OCI-LY1 (cell line): Measurements from ENCODE around the gene ARHGAP35.
"Not testable (repeated sequence)": the region's sequence is repeated elsewhere in the genome, so short reads cannot be mapped to it uniquely, and the experiment has no call there.

Experiments
- H2AFZ ChIP-seq: fragments of 200-600 bp; sonication (generic), shearing (Covaris generic); 2 replicates; pipeline ENCODE4 v1.6.0; 2014; ENCODE audit warnings: antibody characterized with exemption, mild to moderate bottlenecking, low read length
- H3F3A ChIP-seq: fragments of 200-600 bp; sonication (generic), shearing (Covaris generic); 2 replicates; pipeline ENCODE4 v1.6.0; 2014; ENCODE audit warnings: mild to moderate bottlenecking, antibody characterized with exemption, low read length, moderate library complexity; ENCODE audit not compliant: insufficient read depth
- H3K27ac ChIP-seq: fragments of 200-600 bp; sonication (generic); 2 replicates; pipeline ENCODE4 v1.5.1; 2014; ENCODE audit warnings: low read length, mixed run types, mild to moderate bottlenecking, low read depth; ENCODE audit not compliant: poor library complexity, severe bottlenecking
- H3K27me3 ChIP-seq: fragments of 200-600 bp; sonication (generic); 2 replicates; pipeline ENCODE4 v1.6.0; 2014; ENCODE audit warnings: antibody characterized with exemption, mild to moderate bottlenecking, low read length, moderate library complexity; ENCODE audit not compliant: insufficient read depth
- H3K36me3 ChIP-seq: fragments of 200-600 bp; sonication (generic); 2 replicates; pipeline ENCODE4 v1.6.1; 2014; ENCODE audit warnings: mild to moderate bottlenecking, antibody characterized with exemption, low read length, moderate library complexity, mixed read lengths; ENCODE audit not compliant: insufficient read depth
- H3K4me1 ChIP-seq: fragments of 200-600 bp; sonication (generic); 2 replicates; pipeline ENCODE4 v1.5.1; 2014; ENCODE audit warnings: mild to moderate bottlenecking, low read length, moderate library complexity; ENCODE audit not compliant: insufficient read depth, severe bottlenecking
- H3K4me2 ChIP-seq: fragments of 200-600 bp; sonication (generic), shearing (Covaris generic); 2 replicates; pipeline ENCODE4 v1.6.1; 2014; ENCODE audit warnings: low read length
- H3K4me3 ChIP-seq: fragments of 200-600 bp; sonication (generic); 2 replicates; pipeline ENCODE4 v1.5.1; 2014; ENCODE audit warnings: low read length, low read depth, mild to moderate bottlenecking, mixed read lengths; ENCODE audit not compliant: poor library complexity, severe bottlenecking
- H3K79me2 ChIP-seq: fragments of 200-600 bp; shearing (Covaris generic); 2 replicates; pipeline ENCODE4 v1.6.1; 2016; ENCODE audit warnings: mixed run types, low read length, mixed read lengths; ENCODE audit not compliant: insufficient read depth
- H3K9ac ChIP-seq: fragments of 200-600 bp; sonication (generic), shearing (Covaris generic); 2 replicates; pipeline ENCODE4 v1.6.1; 2014; ENCODE audit warnings: mild to moderate bottlenecking, low read length, mixed read lengths
- H3K9me2 ChIP-seq: fragments of 200-600 bp; sonication (generic), shearing (Covaris generic); 2 replicates; pipeline ENCODE4 v1.6.1; 2014; ENCODE audit warnings: low read depth, mild to moderate bottlenecking, low read length, mixed read lengths
- H3K9me3 ChIP-seq: fragments of 200-600 bp; shearing (Covaris generic); 2 replicates; pipeline ENCODE4 v1.6.1; 2014; ENCODE audit warnings: low read length, mixed read lengths
- H4K20me1 ChIP-seq: fragments of 200-600 bp; sonication (generic), shearing (Covaris generic); 2 replicates; pipeline ENCODE4 v1.6.0; 2016; ENCODE audit warnings: mild to moderate bottlenecking, low read length; ENCODE audit not compliant: insufficient read depth
- CTCF ChIP-seq: fragments of 200-600 bp; sonication (generic), shearing (Covaris generic); IDR thresholded peaks from 2 replicates; pipeline ENCODE4 v1.5.1; 2017; ENCODE audit warnings: mild to moderate bottlenecking, antibody characterized with exemption, low read length, moderate library complexity, mixed read lengths
- EZH2 ChIP-seq: fragments of 200-600 bp; sonication (generic), shearing (Covaris generic); IDR thresholded peaks from 2 replicates; pipeline ENCODE4 v1.8.0; 2017; ENCODE audit warnings: borderline replicate concordance, mixed run types, mild to moderate bottlenecking, antibody characterized with exemption, low read length, moderate library complexity, mixed read lengths

Gene ARHGAP35

DNA sequence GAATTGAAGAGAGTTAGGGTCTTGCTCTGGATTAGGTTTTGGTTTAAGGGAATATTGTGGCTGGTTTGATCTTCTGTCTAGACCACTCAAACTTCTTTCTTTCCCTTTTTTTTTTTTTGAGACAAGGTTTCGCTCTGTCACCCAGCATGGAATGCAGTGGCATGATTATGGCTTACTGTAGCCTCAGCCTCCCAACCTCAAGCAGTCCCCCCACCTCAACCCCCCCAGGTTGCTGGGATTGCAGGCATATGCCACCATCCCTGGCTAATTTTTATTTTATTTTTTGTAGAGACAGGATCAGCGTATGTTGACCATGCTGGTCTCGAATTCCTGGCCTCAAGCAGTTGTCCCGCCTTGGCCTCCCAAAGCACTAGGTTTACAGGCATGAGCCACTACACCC, 21.2 kb downstream of the ARHGAP35 start:
- Histone ChIP-seq H3K4me1 (peaks cover 4% of the 10 kb centered on the region), H3K4me2 (no peak overlapping the region), H3K79me2 (peaks cover 61% of the 10 kb centered on the region)

DNA sequence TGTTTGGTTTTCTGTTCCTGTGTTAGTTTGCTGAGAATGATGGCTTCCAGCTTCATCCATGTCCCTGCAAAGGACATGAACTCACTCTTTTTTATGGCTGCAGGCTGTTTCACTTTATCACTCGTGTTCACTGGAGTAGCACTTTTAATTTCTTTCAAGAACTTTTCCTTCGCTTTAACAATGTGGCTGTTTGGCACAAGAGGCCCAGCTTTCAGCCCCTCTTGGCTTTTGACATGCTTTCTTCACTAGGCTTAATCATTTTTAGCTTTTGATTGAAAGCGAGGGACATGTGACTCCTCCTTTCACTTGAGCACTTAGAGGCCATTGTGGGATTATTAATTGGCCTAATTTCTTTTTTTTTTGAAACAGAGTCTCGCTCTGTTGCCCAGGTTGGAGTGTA, 22.0 kb downstream of the ARHGAP35 start:
- H3K9ac ChIP-seq, H3F3A ChIP-seq, H3K9me3 ChIP-seq, H3K4me3 ChIP-seq, H3K4me2 ChIP-seq, H3K27ac ChIP-seq, H3K36me3 ChIP-seq, H4K20me1 ChIP-seq, H3K9me2 ChIP-seq, H3K27me3 ChIP-seq, H2AFZ ChIP-seq, H3K4me1 ChIP-seq: not testable (repeated sequence)
- peaks cover 67% of the 10 kb centered on the region for H3K79me2 ChIP-seq

More for the DNA sequence above, 21.2 kb downstream of the ARHGAP35 start:
- Histone ChIP-seq H3K9me3 (no peaks in the 10 kb centered on the region), H4K20me1 (no peaks in the 10 kb centered on the region), H3K36me3 (peaks cover 4% of the 10 kb centered on the region; the same call in 1 of the 2 replicates), H3F3A (no peaks in the 10 kb centered on the region), H3K9me2 (no peaks in the 10 kb centered on the region), H3K9ac (no peak overlapping the region), H3K4me3 (no peak overlapping the region), H2AFZ (no peak overlapping the region), H3K27ac (no peak overlapping the region), H3K27me3 (no peaks in the 10 kb centered on the region)
- TF ChIP-seq EZH2 (no peak), CTCF (no peak)

DNA sequence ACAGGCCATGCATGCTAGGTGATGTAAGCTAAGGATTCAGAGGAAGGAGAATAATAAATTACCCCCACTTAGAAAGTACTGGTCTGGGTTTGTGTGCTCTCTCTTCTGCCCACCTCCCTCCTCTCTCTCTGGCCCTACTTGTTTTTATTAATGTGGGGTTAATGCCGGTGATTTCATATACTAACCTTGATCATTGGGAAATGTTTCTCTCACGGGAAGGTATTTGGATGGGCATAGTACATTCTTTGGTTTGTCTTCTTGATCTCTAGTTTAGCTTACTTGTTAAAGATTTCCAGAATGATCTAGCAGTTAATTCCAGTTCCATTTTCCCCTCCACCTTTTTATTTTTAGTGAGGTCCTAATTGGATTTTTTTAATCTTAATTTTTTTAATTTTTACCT, 24.6 kb downstream of the ARHGAP35 start:
- no peaks in the 10 kb centered on the region for H3K9me3 ChIP-seq
- no peaks in the 10 kb centered on the region for H3K27me3 ChIP-seq
- no peak overlapping the region for H3K4me2 ChIP-seq
- H3K36me3 ChIP-seq, result peaks cover 8% of the 10 kb centered on the region; the same call in 1 of the 2 replicates
- peaks cover 20% of the 10 kb centered on the region for H3K4me1 ChIP-seq
- 0 out of 2 replicates have a peak, but pooled peaks cover 2% of the 10 kb centered on the region for H3F3A ChIP-seq
- peaks cover 64% of the 10 kb centered on the region for H3K79me2 ChIP-seq
- H3K9ac ChIP-seq, result no peak overlapping the region
- TF ChIP-seq CTCF, result no peak
- no peak for TF ChIP-seq EZH2
- H4K20me1 ChIP-seq, result no peaks in the 10 kb centered on the region
- H2AFZ ChIP-seq, result no peak overlapping the region
- H3K9me2 ChIP-seq, result no peaks in the 10 kb centered on the region
- H3K4me3 ChIP-seq, result no peak overlapping the region
- H3K27ac ChIP-seq, result no peak overlapping the region

GRCh38 chr19:46886546-46887239, 25.9 kb downstream of the ARHGAP35 start:
- Histone ChIP-seq H3K4me3 (no peak overlapping the region), H3K9ac (no peak overlapping the region), H3F3A (0 out of 2 replicates have a peak, but pooled peaks cover 3% of the 10 kb centered on the region), H3K9me3 (no peaks in the 10 kb centered on the region), H3K27ac (no peak overlapping the region), H3K36me3 (peaks cover 8% of the 10 kb centered on the region; the same call in 1 of the 2 replicates), H3K9me2 (no peaks in the 10 kb centered on the region), H3K27me3 (no peaks in the 10 kb centered on the region), H3K79me2 (peaks cover 64% of the 10 kb centered on the region), H4K20me1 (no peaks in the 10 kb centered on the region), H3K4me1 (peaks cover 30% of the 10 kb centered on the region), H3K4me2 (no peak overlapping the region), H2AFZ (no peak overlapping the region)
- TF ChIP-seq EZH2 (no peak), CTCF (no peak)
